ENCODE results near the gene RNF152.

- TF ChIP-seq CTCF (IDR thresholded peaks at IDR 0.05) = no peak
- TF ChIP-seq POLR2AphosphoS5 (IDR thresholded peaks at IDR 0.05) = no peak
- no peak for TF ChIP-seq POLR2A (IDR thresholded peaks at IDR 0.05)
Observed at GRCh38 chr18:61891894-61892293, 913 bp downstream of the RNF152 start.
